HepG2 (cell line): Measurements from ENCODE around the gene PNKD. TPM values are rescaled to one million over a fixed set of nuclear protein-coding genes. Genes with fewer than 3 reads are reported as not detected.

Source experiments
- FOXK1 ChIP-seq: sonication (generic); formaldehyde crosslinking; IDR thresholded peaks from 2 replicates; pipeline ENCODE4 v1.4.0; 2020; ENCODE audit warnings: low read depth, missing genetic modification reagents, borderline replicate concordance
- MEIS2 ChIP-seq: sonication (generic); formaldehyde crosslinking; IDR thresholded peaks from 2 replicates; pipeline ENCODE4 v1.9.0; 2021; ENCODE audit warnings: mild to moderate bottlenecking, missing genetic modification reagents
- MLLT10 ChIP-seq: sonication (generic); formaldehyde crosslinking; IDR thresholded peaks from 2 replicates; pipeline ENCODE4 v1.4.0; 2020; ENCODE audit warnings: missing genetic modification reagents
- NR3C1 ChIP-seq: sonication (generic); formaldehyde crosslinking; IDR thresholded peaks from 2 replicates; pipeline ENCODE4 v1.4.0; 2020; ENCODE audit warnings: missing genetic modification reagents
- RFX5 ChIP-seq: IDR thresholded peaks from 2 replicates; pipeline ENCODE4 v1.6.1; 2011; ENCODE audit warnings: low read depth, low read length, improper control_type of control experiment
- SAFB2 ChIP-seq: sonication (generic); formaldehyde crosslinking; IDR thresholded peaks from 2 replicates; pipeline ENCODE4 v1.5.1; 2020; ENCODE audit warnings: missing genetic modification reagents, low read depth, mild to moderate bottlenecking, borderline replicate concordance
- SMYD3 ChIP-seq: sonication (generic); formaldehyde crosslinking; IDR thresholded peaks from 2 replicates; pipeline ENCODE4 v1.8.1; 2023; ENCODE audit warnings: mild to moderate bottlenecking, missing genetic modification reagents
- SRY ChIP-seq: sonication (generic); formaldehyde crosslinking; IDR thresholded peaks from 2 replicates; pipeline ENCODE4 v1.8.0; 2022; ENCODE audit warnings: mild to moderate bottlenecking, missing genetic modification reagents
- TCF7 ChIP-seq: sonication (generic); IDR thresholded peaks from 2 replicates; pipeline ENCODE4 v1.6.1; 2016; ENCODE audit warnings: antibody characterized with exemption, low read depth
- ZFP62 ChIP-seq: sonication (generic); formaldehyde crosslinking; IDR thresholded peaks from 2 replicates; pipeline ENCODE4 v1.4.0; 2020; ENCODE audit warnings: missing genetic modification reagents
- ZNF12 ChIP-seq: sonication (generic); formaldehyde crosslinking; IDR thresholded peaks from 2 replicates; pipeline ENCODE4 v1.5.0; 2020; ENCODE audit warnings: missing genetic modification reagents
- ZNF550 ChIP-seq: sonication (generic); formaldehyde crosslinking; IDR thresholded peaks from 2 replicates; pipeline ENCODE4 v1.4.0; 2020; ENCODE audit warnings: mild to moderate bottlenecking, missing genetic modification reagents, borderline replicate concordance
- ZNF557 ChIP-seq: sonication (generic); formaldehyde crosslinking; IDR thresholded peaks from 2 replicates; pipeline ENCODE4 v1.4.0; 2020; ENCODE audit warnings: missing genetic modification reagents
- ZNF562 ChIP-seq: sonication (generic); formaldehyde crosslinking; IDR thresholded peaks from 2 replicates; pipeline ENCODE4 v1.8.0; 2022; ENCODE audit warnings: missing genetic modification reagents, borderline replicate concordance
- ZNF816 ChIP-seq: sonication (generic); formaldehyde crosslinking; IDR thresholded peaks from 2 replicates; pipeline ENCODE4 v1.8.0; 2022; ENCODE audit warnings: missing genetic modification reagents, mild to moderate bottlenecking, borderline replicate concordance
- polyA plus RNA-seq, 8 experiments: library from polyadenylated mRNA; depleted of rRNA in 3 of 8; stranded (reverse) in 7 of 8; unstranded in 1 of 8; fragments of >200 nt; fragmentation: Illumina TruSeq in 4 of 8; extraction: Trizol in 4 of 8; gene quantifications; 2 replicates each; pipeline versions ENCODE4 v1.2.1 to v1.2.3, GENCODE V29; 2011 to 2016; ENCODE audit warnings: low read depth in 4 of 8, missing spikeins in 1 of 8, mixed read lengths in 1 of 8; ENCODE audit not compliant: insufficient read depth in 1 of 8
- total RNA-seq, 5 experiments: library from RNA; depleted of rRNA; stranded (reverse); fragments of >200 nt; fragmentation: Illumina TruSeq; extraction: Trizol; gene quantifications; 2 replicates each; pipeline ENCODE4 v1.2.3, GENCODE V29; 2016; ENCODE audit warnings: low read depth in 1 of 5
- TF ChIP-seq, protein P1 (sequence below): sonication (generic); formaldehyde crosslinking; IDR thresholded peaks from 2 replicates; pipeline ENCODE4 v1.5.0; 2020; ENCODE audit warnings: mild to moderate bottlenecking, missing genetic modification reagents, borderline replicate concordance
- TF ChIP-seq, protein P2 (sequence below): sonication (generic); formaldehyde crosslinking; IDR thresholded peaks from 2 replicates; pipeline ENCODE4 v1.4.0; 2020; ENCODE audit warnings: missing genetic modification reagents
- TF ChIP-seq, protein P3 (sequence below): IDR thresholded peaks from 2 replicates; pipeline ENCODE4 v1.6.1; 2012; ENCODE audit warnings: low read depth, low read length, improper control_type of control experiment
- TF ChIP-seq, protein P4 (sequence below): sonication (generic); formaldehyde crosslinking; IDR thresholded peaks from 2 replicates; pipeline ENCODE4 v1.4.0; 2020; ENCODE audit warnings: low read depth, mild to moderate bottlenecking, missing genetic modification reagents
- TF ChIP-seq, protein P5 (sequence below): sonication (generic); formaldehyde crosslinking; IDR thresholded peaks from 2 replicates; pipeline ENCODE4 v1.5.0; 2020; ENCODE audit warnings: mild to moderate bottlenecking, missing genetic modification reagents, moderate library complexity

Gene PNKD
- total and polyA plus RNA-seq, 2 of the 13 experiments (the other 11 are each of a cell fraction or from before 2014, with no cell fraction given), result 55.9 to 80.4 TPM

DNA sequence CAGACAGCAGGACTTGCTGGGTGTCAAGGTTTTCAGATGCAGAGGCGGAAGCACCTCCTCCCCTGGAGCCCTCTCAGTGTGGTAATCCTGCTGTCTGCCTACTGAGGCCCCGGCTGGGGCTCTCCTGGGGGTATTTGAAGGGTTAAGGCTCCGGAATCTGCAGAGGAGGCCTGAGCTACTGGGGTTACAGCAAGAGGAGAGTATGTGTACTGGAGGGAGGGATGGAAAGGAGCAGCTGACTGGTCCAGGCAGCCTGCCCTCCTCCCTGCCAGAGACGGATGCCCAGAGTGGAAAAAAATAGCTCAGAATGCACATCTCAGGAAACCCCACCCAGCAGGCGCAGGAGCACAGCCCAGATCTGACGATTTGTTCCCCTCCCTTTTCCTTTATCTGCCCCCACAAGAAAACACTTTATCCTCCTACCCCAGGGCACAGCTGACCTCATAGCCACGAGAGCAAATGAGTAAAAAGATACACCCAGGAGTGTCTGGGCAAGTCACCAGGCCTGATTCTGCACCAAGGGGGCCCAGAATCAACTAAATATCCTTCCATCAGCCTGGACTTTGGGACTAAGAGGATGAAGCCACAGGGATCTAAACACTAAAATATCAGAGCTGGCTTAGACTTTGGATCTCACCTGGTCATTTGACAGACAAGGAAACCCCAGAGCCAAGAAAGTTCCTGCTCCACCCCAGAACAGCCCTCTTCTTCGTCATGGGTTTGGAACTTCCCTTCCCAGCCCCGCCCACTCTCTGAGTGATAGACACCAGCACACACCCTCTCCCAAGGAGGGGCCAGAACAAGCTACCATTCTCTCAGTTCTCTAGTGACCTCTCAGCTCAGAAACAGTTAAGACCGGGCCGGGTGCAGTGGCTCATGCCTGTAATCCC lies 16.5 kb downstream of the PNKD start (continued):
- TF ChIP-seq RFX5 (no peak), MLLT10 (CRISPR knock-in tag) (no peak), ZNF816 (CRISPR knock-in tag) (no peak), ZNF557 (CRISPR knock-in tag) (no peak), SMYD3 (CRISPR knock-in tag) (no peak), MEIS2 (no peak; the same call in 1 of the 2 replicates), NR3C1 (CRISPR knock-in tag) (no peak), SAFB2 (CRISPR knock-in tag) (no peak; the same call in 1 of the 2 replicates), ZFP62 (no peak), ZNF562 (CRISPR knock-in tag) (no peak), TCF7 (no peak), SRY (CRISPR knock-in tag) (no peak), ZNF550 (no peak), FOXK1 (CRISPR knock-in tag) (no peak), ZNF12 (no peak)
- TF ChIP-seq, protein P1, sequence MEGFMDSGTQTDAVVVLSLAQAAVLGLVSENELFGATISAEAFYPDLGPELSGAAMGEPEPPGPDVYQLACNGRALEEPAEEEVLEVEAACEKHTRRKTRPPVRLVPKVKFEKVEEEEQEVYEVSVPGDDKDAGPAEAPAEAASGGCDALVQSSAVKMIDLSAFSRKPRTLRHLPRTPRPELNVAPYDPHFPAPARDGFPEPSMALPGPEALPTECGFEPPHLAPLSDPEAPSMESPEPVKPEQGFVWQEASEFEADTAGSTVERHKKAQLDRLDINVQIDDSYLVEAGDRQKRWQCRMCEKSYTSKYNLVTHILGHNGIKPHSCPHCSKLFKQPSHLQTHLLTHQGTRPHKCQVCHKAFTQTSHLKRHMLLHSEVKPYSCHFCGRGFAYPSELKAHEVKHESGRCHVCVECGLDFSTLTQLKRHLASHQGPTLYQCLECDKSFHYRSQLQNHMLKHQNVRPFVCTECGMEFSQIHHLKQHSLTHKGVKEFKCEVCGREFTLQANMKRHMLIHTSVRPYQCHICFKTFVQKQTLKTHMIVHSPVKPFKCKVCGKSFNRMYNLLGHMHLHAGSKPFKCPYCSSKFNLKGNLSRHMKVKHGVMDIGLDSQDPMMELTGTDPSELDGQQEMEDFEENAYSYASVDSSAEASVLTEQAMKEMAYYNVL (CRISPR knock-in tag), result no peak
- TF ChIP-seq, protein P2, sequence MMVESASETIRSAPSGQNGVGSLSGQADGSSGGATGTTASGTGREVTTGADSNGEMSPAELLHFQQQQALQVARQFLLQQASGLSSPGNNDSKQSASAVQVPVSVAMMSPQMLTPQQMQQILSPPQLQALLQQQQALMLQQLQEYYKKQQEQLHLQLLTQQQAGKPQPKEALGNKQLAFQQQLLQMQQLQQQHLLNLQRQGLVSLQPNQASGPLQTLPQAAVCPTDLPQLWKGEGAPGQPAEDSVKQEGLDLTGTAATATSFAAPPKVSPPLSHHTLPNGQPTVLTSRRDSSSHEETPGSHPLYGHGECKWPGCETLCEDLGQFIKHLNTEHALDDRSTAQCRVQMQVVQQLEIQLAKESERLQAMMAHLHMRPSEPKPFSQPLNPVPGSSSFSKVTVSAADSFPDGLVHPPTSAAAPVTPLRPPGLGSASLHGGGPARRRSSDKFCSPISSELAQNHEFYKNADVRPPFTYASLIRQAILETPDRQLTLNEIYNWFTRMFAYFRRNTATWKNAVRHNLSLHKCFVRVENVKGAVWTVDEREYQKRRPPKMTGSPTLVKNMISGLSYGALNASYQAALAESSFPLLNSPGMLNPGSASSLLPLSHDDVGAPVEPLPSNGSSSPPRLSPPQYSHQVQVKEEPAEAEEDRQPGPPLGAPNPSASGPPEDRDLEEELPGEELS, result no peak
- TF ChIP-seq, protein P3, sequence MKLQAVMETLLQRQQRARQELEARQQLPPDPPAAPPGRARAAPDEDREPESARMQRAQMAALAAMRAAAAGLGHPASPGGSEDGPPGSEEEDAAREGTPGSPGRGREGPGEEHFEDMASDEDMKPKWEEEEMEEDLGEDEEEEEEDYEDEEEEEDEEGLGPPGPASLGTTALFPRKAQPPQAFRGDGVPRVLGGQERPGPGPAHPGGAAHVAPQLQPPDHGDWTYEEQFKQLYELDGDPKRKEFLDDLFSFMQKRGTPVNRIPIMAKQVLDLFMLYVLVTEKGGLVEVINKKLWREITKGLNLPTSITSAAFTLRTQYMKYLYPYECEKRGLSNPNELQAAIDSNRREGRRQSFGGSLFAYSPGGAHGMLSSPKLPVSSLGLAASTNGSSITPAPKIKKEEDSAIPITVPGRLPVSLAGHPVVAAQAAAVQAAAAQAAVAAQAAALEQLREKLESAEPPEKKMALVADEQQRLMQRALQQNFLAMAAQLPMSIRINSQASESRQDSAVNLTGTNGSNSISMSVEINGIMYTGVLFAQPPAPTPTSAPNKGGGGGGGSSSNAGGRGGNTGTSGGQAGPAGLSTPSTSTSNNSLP, result no peak
- TF ChIP-seq, protein P4, sequence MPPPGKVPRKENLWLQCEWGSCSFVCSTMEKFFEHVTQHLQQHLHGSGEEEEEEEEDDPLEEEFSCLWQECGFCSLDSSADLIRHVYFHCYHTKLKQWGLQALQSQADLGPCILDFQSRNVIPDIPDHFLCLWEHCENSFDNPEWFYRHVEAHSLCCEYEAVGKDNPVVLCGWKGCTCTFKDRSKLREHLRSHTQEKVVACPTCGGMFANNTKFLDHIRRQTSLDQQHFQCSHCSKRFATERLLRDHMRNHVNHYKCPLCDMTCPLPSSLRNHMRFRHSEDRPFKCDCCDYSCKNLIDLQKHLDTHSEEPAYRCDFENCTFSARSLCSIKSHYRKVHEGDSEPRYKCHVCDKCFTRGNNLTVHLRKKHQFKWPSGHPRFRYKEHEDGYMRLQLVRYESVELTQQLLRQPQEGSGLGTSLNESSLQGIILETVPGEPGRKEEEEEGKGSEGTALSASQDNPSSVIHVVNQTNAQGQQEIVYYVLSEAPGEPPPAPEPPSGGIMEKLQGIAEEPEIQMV (CRISPR knock-in tag), result no peak
- TF ChIP-seq, protein P5, sequence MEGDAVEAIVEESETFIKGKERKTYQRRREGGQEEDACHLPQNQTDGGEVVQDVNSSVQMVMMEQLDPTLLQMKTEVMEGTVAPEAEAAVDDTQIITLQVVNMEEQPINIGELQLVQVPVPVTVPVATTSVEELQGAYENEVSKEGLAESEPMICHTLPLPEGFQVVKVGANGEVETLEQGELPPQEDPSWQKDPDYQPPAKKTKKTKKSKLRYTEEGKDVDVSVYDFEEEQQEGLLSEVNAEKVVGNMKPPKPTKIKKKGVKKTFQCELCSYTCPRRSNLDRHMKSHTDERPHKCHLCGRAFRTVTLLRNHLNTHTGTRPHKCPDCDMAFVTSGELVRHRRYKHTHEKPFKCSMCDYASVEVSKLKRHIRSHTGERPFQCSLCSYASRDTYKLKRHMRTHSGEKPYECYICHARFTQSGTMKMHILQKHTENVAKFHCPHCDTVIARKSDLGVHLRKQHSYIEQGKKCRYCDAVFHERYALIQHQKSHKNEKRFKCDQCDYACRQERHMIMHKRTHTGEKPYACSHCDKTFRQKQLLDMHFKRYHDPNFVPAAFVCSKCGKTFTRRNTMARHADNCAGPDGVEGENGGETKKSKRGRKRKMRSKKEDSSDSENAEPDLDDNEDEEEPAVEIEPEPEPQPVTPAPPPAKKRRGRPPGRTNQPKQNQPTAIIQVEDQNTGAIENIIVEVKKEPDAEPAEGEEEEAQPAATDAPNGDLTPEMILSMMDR, result no peak
